ENCODE data around the gene HAUS5.

The HAUS5 gene

GRCh38 chr19:35612224-35612558, 344 bp upstream of the HAUS5 start:
- no peak for TF ChIP-seq EZH2 (IDR thresholded peaks at IDR 0.05; ENCODE audit: borderline replicate concordance, low read length)
- TF ChIP-seq, protein P1, sequence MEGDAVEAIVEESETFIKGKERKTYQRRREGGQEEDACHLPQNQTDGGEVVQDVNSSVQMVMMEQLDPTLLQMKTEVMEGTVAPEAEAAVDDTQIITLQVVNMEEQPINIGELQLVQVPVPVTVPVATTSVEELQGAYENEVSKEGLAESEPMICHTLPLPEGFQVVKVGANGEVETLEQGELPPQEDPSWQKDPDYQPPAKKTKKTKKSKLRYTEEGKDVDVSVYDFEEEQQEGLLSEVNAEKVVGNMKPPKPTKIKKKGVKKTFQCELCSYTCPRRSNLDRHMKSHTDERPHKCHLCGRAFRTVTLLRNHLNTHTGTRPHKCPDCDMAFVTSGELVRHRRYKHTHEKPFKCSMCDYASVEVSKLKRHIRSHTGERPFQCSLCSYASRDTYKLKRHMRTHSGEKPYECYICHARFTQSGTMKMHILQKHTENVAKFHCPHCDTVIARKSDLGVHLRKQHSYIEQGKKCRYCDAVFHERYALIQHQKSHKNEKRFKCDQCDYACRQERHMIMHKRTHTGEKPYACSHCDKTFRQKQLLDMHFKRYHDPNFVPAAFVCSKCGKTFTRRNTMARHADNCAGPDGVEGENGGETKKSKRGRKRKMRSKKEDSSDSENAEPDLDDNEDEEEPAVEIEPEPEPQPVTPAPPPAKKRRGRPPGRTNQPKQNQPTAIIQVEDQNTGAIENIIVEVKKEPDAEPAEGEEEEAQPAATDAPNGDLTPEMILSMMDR (IDR thresholded peaks at IDR 0.05; ENCODE audit: low read length): no peak
- H3F3A ChIP-seq (ENCODE audit: insufficient read depth, low read length): no peaks in the 10 kb centered on the region
- H3K9me2 ChIP-seq (ENCODE audit: low read depth, low read length): no peaks in the 10 kb centered on the region
- peaks cover 15% of the 10 kb centered on the region for H3K36me3 ChIP-seq (ENCODE audit: insufficient read depth, low read length)
- peaks cover 31% of the 10 kb centered on the region for H3K4me1 ChIP-seq (ENCODE audit: insufficient read depth, low read length, severe bottlenecking)
- no peaks in the 10 kb centered on the region for H3K27me3 ChIP-seq (ENCODE audit: insufficient read depth, low read length)
- peak overlapping the region; percentile 84 for H3K4me3 ChIP-seq (ENCODE audit: low read depth, low read length, poor library complexity, severe bottlenecking)
- H3K27ac ChIP-seq (ENCODE audit: low read depth, low read length, poor library complexity, severe bottlenecking): no peak overlapping the region
- H3K9ac ChIP-seq (ENCODE audit: low read length): peak overlapping the region; percentile 93
- no peaks in the 10 kb centered on the region for H3K79me2 ChIP-seq (ENCODE audit: insufficient read depth, low read length)
- H3K4me2 ChIP-seq (ENCODE audit: low read length): peak overlapping the region; percentile 96
- H4K20me1 ChIP-seq (ENCODE audit: insufficient read depth, low read length): no peaks in the 10 kb centered on the region
- H3K9me3 ChIP-seq (ENCODE audit: low read length): peaks cover 3% of the 10 kb centered on the region; the same call in 1 of the 2 replicates
- peak overlapping the region; percentile 16 for H2AFZ ChIP-seq (ENCODE audit: low read length)

DNA sequence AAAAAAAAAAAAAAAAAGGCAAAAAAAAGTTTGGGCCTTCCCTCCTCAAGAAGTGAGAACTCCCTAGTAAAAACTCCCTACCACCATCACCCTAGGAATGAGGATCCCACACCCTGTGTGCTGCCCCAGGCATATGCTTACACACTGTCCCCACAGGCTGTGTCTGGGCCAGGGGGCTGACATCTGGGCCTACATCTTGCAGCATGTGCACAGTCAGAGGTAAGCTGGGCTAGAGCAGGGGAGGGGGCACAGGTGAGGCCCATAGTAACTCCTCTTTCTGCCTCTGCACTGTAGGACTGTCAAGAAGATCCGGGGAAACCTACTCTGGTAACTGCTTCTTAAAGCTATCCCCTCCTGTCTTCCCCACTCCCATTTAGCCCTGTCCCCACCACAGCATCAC, 1.0 kb downstream of the HAUS5 start:
- Histone ChIP-seq H3K9me2 (ENCODE audit: low read depth, low read length) (no peaks in the 10 kb centered on the region), H3K4me3 (ENCODE audit: low read depth, low read length, poor library complexity, severe bottlenecking) (peak overlapping the region; percentile 84), H3K9me3 (ENCODE audit: low read length) (no peaks in the 10 kb centered on the region), H3K27me3 (ENCODE audit: insufficient read depth, low read length) (no peaks in the 10 kb centered on the region), H3K79me2 (ENCODE audit: insufficient read depth, low read length) (no peaks in the 10 kb centered on the region), H3K4me1 (ENCODE audit: insufficient read depth, low read length, severe bottlenecking) (peaks cover 31% of the 10 kb centered on the region), H2AFZ (ENCODE audit: low read length) (no peak overlapping the region), H3K36me3 (ENCODE audit: insufficient read depth, low read length) (peaks cover 28% of the 10 kb centered on the region), H3F3A (ENCODE audit: insufficient read depth, low read length) (no peaks in the 10 kb centered on the region), H4K20me1 (ENCODE audit: insufficient read depth, low read length) (no peaks in the 10 kb centered on the region), H3K9ac (ENCODE audit: low read length) (no peak overlapping the region; the same call in 1 of the 2 replicates), H3K4me2 (ENCODE audit: low read length) (peak overlapping the region; percentile 96; the same call in 1 of the 2 replicates), H3K27ac (ENCODE audit: low read depth, low read length, poor library complexity, severe bottlenecking) (no peak overlapping the region)
- TF ChIP-seq, protein P1 (IDR thresholded peaks at IDR 0.05; ENCODE audit: low read length): no peak
- TF ChIP-seq EZH2 (IDR thresholded peaks at IDR 0.05; ENCODE audit: borderline replicate concordance, low read length): no peak

DNA sequence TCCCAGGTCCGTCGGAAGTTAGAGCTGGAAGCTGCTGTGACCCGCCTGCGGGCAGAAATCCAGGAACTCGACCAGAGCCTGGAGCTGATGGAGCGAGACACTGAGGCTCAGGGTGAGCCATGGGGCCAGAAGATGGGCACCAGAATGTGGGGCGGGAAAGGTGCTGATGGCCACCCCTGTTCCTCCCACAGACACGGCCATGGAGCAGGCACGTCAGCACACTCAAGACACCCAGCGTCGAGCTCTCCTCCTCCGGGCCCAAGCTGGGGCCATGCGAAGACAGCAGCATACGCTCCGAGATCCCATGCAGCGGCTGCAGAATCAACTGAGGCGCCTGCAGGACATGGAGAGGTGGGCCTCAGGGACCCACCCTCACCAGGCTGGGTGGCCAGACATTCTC, 2.5 kb downstream of the HAUS5 start:
- Histone ChIP-seq H3K4me2 (ENCODE audit: low read length) (no peak overlapping the region), H3K27ac (ENCODE audit: low read depth, low read length, poor library complexity, severe bottlenecking) (no peak overlapping the region), H3F3A (ENCODE audit: insufficient read depth, low read length) (no peaks in the 10 kb centered on the region), H2AFZ (ENCODE audit: low read length) (no peak overlapping the region), H3K9me3 (ENCODE audit: low read length) (no peaks in the 10 kb centered on the region), H3K36me3 (ENCODE audit: insufficient read depth, low read length) (peaks cover 33% of the 10 kb centered on the region), H3K27me3 (ENCODE audit: insufficient read depth, low read length) (no peaks in the 10 kb centered on the region), H3K9ac (ENCODE audit: low read length) (no peak overlapping the region), H3K79me2 (ENCODE audit: insufficient read depth, low read length) (no peaks in the 10 kb centered on the region), H3K4me1 (ENCODE audit: insufficient read depth, low read length, severe bottlenecking) (peaks cover 25% of the 10 kb centered on the region), H3K4me3 (ENCODE audit: low read depth, low read length, poor library complexity, severe bottlenecking) (no peak overlapping the region), H4K20me1 (ENCODE audit: insufficient read depth, low read length) (no peaks in the 10 kb centered on the region), H3K9me2 (ENCODE audit: low read depth, low read length) (no peaks in the 10 kb centered on the region)
- TF ChIP-seq, protein P1 (IDR thresholded peaks at IDR 0.05; ENCODE audit: low read length): no peak
- no peak for TF ChIP-seq EZH2 (IDR thresholded peaks at IDR 0.05; ENCODE audit: borderline replicate concordance, low read length)

Data from OCI-LY1 (cell line).